Loucy (cell line): ENCODE data around the gene MMP24.

ENCODE experiments used
- CTCF ChIP-seq: fragments of 200-600 bp; sonication (generic); conservative IDR thresholded peaks from 2 replicates; pipeline ENCODE4 v1.5.1; 2014; ENCODE audit warnings: mild to moderate bottlenecking, antibody characterized with exemption, low read length
- EZH2phosphoT487 ChIP-seq: fragments of 200-600 bp; IDR thresholded peaks from 2 replicates; pipeline ENCODE4 v1.6.1; 2018; ENCODE audit warnings: antibody characterized with exemption, mild to moderate bottlenecking, moderate library complexity, borderline replicate concordance

- peak; percentile 50 for TF ChIP-seq CTCF
- no peak for TF ChIP-seq EZH2phosphoT487
Observed at GRCh38 chr20:35264755-35265154, 38.3 kb downstream of the MMP24 start.
